ENCODE measurements around the gene PARL.

The PARL gene

DNA sequence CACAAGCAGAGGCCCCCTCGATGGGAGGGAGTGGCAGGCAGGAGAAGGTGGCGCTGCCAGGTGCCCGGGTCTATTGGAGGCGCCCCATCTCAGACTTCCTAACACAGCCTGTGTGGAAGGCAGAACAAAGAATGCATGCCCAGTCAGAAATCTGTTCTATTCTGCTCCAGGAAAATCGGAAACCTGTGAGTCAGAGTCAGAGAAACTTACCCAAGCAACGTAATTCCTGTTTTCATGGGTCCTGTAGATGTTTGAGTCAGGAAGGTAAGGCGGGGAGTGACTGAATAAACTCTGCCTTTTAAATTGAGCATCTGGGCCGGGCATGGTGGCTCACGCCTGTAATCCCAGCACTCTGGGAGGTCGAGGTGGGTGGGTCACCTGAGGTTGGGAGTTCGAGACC, 73.0 kb downstream of the PARL start:
- no peak overlapping the region for H3K4me3 ChIP-seq (ENCODE audit: low read depth, low read length)
- TF ChIP-seq, protein P1, sequence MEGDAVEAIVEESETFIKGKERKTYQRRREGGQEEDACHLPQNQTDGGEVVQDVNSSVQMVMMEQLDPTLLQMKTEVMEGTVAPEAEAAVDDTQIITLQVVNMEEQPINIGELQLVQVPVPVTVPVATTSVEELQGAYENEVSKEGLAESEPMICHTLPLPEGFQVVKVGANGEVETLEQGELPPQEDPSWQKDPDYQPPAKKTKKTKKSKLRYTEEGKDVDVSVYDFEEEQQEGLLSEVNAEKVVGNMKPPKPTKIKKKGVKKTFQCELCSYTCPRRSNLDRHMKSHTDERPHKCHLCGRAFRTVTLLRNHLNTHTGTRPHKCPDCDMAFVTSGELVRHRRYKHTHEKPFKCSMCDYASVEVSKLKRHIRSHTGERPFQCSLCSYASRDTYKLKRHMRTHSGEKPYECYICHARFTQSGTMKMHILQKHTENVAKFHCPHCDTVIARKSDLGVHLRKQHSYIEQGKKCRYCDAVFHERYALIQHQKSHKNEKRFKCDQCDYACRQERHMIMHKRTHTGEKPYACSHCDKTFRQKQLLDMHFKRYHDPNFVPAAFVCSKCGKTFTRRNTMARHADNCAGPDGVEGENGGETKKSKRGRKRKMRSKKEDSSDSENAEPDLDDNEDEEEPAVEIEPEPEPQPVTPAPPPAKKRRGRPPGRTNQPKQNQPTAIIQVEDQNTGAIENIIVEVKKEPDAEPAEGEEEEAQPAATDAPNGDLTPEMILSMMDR (IDR thresholded peaks at IDR 0.05; ENCODE audit: low read depth, low read length), result no peak

DNA sequence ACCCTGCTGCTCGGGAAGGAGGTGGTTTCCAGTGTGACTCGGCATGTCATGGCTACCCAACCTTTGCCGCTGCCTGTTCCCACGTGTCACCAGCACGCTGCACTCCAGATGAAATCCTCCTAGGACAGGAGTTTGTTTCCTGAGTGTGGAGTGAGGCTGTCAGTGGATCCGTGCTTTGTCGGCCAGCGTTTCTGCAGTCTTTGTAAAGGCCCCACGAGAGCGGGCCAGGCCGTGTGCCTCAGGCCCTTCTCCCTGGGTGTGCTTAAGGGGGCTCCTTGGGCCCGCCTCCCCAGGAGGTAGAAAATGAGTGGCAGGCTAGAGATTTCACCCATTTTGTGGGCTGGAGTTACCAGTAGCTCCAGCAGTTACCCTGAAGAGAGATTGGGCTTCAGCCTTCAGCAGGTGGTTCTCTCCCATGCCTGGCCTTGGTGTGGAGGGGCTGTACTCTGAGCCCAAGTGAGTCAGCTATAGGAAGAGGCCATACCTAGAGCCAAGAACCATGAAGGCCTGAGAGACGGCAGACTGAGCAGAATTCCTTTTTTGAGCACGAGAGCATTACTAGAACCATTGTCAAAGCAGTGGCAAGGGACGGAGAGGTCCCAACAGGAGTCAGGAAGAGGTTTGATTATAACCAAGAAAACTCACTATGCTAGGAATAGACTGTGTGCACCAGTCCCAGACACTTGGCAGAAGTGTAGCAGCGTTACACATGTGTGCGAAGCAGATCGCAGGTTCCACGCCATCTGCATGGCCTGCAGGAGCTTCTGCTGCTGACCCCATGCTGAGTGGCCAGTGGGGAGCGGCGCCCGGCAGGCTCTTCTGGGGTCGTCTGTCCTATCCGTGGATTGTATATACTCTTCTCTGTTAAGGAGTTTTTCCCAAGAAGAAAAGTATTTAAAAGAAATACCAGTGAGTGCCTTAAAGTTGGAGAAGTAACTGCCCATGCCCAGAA, 73.8 kb downstream of the PARL start:
- TF ChIP-seq, protein P1 (IDR thresholded peaks at IDR 0.05; ENCODE audit: low read depth, low read length), result no peak
- H3K4me3 ChIP-seq (ENCODE audit: low read depth, low read length), result no peak overlapping the region

DNA sequence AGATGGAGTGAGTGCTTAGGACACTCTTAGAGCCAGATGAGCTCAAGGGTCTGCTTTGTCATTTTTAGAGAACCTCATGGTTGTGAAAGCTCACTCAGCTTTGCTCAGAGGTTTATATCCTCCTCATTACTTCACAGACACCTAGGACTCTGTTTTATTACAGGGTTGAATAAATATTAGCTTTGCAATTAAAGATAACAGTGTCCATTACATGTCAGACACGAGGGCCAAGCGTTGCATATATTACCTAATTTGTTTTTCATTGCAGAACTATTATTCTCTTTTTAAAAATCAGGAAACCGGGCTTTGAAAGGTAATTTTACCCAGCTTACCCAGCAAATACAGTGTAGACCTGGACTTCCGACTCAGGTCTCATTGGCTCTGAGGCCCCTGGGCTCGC, 75.4 kb downstream of the PARL start:
- no peak overlapping the region for H3K4me3 ChIP-seq (ENCODE audit: low read depth, low read length)
- TF ChIP-seq, protein P1 (IDR thresholded peaks at IDR 0.05; ENCODE audit: low read depth, low read length), result no peak

DNA sequence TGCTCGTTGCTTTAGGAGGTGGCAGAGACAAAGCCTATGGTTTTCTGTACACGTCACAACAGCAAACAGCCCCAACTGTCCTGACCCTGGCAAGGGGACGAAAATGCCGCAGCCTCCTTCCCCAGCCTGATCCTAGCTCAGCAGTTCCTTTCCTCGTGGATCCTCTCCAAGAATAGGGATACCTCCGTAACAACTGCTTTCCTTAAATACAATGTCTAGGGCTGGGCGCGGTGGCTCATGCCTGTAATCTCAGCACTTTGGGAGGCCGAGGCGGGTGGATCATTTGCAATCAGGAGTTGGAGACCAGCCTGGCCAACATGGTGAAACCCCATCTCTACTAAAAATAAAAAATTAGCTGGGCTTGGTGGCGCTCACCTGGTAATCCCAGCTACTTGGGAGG, 76.3 kb downstream of the PARL start:
- TF ChIP-seq, protein P1 (IDR thresholded peaks at IDR 0.05; ENCODE audit: low read depth, low read length), result no peak
- no peak overlapping the region for H3K4me3 ChIP-seq (ENCODE audit: low read depth, low read length)

DNA sequence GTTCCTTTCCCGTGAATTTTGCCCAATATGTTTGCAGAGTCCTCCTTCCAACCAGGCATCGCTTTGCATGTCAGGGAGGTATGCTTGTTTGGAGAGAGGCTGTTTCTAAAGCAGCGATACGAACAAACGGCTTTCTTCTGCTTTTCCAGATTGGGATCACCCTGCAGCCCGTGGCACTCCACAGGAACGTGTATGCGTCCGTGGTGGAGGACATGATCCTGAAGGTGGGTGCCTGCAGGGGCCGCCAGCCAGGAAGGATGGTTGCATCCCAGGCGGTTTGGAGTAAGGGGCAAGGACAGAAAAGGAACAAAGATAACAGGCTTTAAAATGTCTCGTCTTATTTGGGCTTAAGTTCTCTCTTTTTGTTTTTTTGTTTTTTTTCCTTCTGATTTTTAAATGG, 76.8 kb downstream of the PARL start:
- TF ChIP-seq, protein P1 (IDR thresholded peaks at IDR 0.05; ENCODE audit: low read depth, low read length), result no peak
- H3K4me3 ChIP-seq (ENCODE audit: low read depth, low read length), result no peak overlapping the region

DNA sequence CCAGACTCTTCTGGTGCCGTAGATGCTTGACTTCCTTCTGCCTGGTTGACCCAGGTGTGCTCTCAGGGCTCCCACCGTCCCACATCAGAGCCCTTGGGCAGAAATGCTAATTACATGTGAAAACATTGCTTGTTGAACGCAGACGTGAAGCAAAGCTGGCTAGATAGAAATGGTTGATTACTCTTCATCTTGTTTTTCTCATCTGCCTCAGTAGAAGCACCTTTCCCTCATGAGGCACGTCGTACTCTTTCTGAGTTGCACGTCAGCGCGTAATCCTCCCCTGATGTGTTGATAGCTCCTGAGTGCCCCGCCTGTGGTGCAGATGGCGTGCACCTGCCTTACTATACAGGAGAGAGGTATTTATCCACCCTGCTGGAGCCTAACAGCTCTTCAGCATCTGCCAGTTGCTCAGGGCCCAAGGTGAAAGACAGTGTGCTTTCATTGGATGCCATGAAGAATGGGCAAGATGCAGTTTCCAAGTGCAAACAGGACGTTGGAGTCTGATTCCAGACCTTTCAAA, 77.4 kb downstream of the PARL start:
- TF ChIP-seq, protein P1 (IDR thresholded peaks at IDR 0.05; ENCODE audit: low read depth, low read length), result no peak
- no peak overlapping the region for H3K4me3 ChIP-seq (ENCODE audit: low read depth, low read length)

DNA sequence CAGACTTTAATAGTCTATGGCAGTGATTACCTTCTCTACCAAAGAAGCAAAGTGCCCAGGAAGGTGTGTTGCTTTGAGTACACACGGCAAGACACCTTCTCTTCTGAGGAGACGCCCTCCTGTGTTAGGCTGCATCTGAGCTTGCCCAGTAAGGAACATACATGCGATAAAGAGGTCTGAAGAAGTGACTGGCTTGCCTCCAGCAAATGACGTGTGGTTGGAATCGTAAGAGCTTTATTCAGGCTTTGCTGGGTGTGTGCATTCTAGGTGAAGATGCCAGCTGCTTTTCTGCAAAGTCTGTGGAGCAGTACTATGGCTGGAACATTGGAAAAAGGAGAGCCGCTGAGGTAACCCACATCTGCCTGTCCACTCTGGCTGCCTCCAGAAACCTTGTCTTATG, 81.7 kb downstream of the PARL start:
- TF ChIP-seq, protein P1 (IDR thresholded peaks at IDR 0.05; ENCODE audit: low read depth, low read length), result no peak
- no peak overlapping the region for H3K4me3 ChIP-seq (ENCODE audit: low read depth, low read length)

Data from WI38 (cell line).